Measurements from ENCODE around the gene HMCN1. TPM values are rescaled to one million over a fixed set of nuclear protein-coding genes. Genes with fewer than 3 reads are reported as not detected.
"Not testable (repeated sequence)": the region's sequence is repeated elsewhere in the genome, so short reads cannot be mapped to it uniquely, and the experiment has no call there.

Gene HMCN1
- total and polyA plus RNA-seq, 4 donors, result 3.2 to 149 (median 15.4) TPM

DNA sequence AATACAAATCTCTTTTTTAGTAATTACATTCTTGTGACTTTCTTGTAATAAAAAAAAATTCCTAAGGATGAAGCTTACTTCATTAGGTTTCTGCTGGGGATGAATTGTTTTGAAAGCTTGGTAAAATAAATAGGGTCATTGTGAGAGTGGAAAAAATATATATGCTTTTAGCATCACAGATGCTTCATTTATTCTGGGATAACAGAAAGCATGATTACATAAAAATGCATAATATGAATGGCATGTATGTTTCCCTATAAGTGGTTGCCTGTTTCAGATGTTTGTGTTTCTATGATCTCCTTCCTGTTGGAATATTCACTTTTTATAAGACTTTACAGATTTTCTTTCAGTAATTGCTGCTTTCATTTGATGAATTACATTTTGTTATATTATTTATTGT lies 42.3 kb downstream of the HMCN1 start:
- peaks cover 0 to 2% (median 0%) of the 10 kb centered on the region in 4 donors for H3K36me3 ChIP-seq (ENCODE audit: control insufficient read depth in 4 of 4, insufficient read depth in 4 of 4, low read length in 4 of 4)
- TF ChIP-seq, protein P1, sequence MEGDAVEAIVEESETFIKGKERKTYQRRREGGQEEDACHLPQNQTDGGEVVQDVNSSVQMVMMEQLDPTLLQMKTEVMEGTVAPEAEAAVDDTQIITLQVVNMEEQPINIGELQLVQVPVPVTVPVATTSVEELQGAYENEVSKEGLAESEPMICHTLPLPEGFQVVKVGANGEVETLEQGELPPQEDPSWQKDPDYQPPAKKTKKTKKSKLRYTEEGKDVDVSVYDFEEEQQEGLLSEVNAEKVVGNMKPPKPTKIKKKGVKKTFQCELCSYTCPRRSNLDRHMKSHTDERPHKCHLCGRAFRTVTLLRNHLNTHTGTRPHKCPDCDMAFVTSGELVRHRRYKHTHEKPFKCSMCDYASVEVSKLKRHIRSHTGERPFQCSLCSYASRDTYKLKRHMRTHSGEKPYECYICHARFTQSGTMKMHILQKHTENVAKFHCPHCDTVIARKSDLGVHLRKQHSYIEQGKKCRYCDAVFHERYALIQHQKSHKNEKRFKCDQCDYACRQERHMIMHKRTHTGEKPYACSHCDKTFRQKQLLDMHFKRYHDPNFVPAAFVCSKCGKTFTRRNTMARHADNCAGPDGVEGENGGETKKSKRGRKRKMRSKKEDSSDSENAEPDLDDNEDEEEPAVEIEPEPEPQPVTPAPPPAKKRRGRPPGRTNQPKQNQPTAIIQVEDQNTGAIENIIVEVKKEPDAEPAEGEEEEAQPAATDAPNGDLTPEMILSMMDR (IDR thresholded peaks at IDR 0.05; ENCODE audit: control extremely low read depth, extremely low read depth), result no peak
- no peak overlapping the region for H3K9ac ChIP-seq (ENCODE audit: insufficient read depth in 1 of 2, low read length in 2 of 2)
- DNase-seq (no peak), ATAC-seq (ENCODE audit: insufficient read depth, low FRiP score) (no peak)
- H3K27ac ChIP-seq (ENCODE audit: low read depth in 1 of 2, low read length in 1 of 2), result no peak overlapping the region
- no peak overlapping the region for H3K4me3 ChIP-seq
- no peaks in the 10 kb centered on the region for H3K4me1 ChIP-seq (ENCODE audit: control insufficient read depth in 5 of 5, insufficient read depth in 5 of 5, low read length in 5 of 5)
- no peaks in the 10 kb centered on the region for H3K27me3 ChIP-seq (ENCODE audit: control insufficient read depth in 3 of 3, insufficient read depth in 3 of 3, low read length in 2 of 3)
- no peaks in the 10 kb centered on the region for H3K9me3 ChIP-seq (ENCODE audit: control insufficient read depth in 4 of 4, insufficient read depth in 3 of 4, low read length in 3 of 4)

DNA sequence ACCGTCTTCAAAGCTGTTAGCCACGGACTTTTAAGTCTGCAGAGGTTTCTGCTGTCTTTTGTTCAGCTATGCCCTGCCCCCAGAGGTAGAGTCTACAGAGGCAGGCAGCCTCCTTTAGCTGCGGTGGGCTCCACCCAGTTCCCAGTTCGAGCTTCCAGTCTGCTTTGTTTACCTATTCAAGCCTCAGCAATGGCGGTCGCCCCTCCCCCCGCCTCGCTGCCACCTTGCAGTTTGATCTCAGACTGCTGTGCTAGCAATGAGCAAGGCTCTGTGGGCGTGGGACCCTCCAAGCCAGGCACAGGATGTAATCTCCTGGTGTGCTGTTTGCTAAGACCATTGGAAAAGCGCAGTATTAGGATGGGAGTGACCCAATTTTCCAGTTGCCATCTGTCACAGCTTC lies 49.7 kb downstream of the HMCN1 start:
- H3K4me1 ChIP-seq (ENCODE audit: control insufficient read depth in 5 of 5, insufficient read depth in 5 of 5, low read length in 5 of 5); H3K4me3 ChIP-seq: not testable (repeated sequence)
- WGBS, 2 donors, result 92 to 93% methylated on average over 10 of the region's 10 CpGs

DNA sequence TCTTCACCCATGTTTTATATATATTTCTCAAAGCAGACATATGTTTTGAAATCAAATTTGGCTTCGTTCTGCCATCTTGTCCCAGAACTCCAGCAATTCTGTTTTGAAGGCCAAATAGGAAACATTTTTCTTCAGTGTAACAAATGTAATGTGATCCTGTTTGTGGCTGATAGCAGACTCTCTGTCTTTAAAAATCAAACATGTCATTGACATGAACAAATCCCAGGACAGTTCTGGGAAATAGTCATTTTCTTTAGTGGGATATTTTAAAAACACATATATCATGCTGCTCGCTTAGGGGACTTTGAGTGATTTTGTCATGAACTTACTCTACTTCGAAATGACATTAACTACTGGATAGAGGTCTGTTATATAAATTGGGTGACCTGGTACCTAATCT lies 51.4 kb downstream of the HMCN1 start:
- no peaks in the 10 kb centered on the region for H3K27me3 ChIP-seq (ENCODE audit: control insufficient read depth in 3 of 3, insufficient read depth in 3 of 3, low read length in 2 of 3)
- no peak overlapping the region for H3K9ac ChIP-seq (ENCODE audit: insufficient read depth in 1 of 2, low read length in 2 of 2)
- peaks cover 0 to 2% (median 0%) of the 10 kb centered on the region in 4 donors for H3K9me3 ChIP-seq (ENCODE audit: control insufficient read depth in 4 of 4, insufficient read depth in 3 of 4, low read length in 3 of 4)
- H3K36me3 ChIP-seq (ENCODE audit: control insufficient read depth in 4 of 4, insufficient read depth in 4 of 4, low read length in 4 of 4), result no peaks in the 10 kb centered on the region
- WGBS, 2 donors, result 83 to 85% methylated on average over 3 of the region's 3 CpGs
- no peak for DNase-seq
- TF ChIP-seq, protein P1 (IDR thresholded peaks at IDR 0.05; ENCODE audit: control extremely low read depth, extremely low read depth), result no peak
- peaks cover 0 to 6% (median 2%) of the 10 kb centered on the region in 5 donors for H3K4me1 ChIP-seq (ENCODE audit: control insufficient read depth in 5 of 5, insufficient read depth in 5 of 5, low read length in 5 of 5)
- H3K4me3 ChIP-seq, result no peak overlapping the region
- ATAC-seq (ENCODE audit: insufficient read depth, low FRiP score), result no peak
- H3K27ac ChIP-seq (ENCODE audit: low read depth in 1 of 2, low read length in 1 of 2), result no peak overlapping the region

More for the DNA sequence above, 49.7 kb downstream of the HMCN1 start:
- not testable (repeated sequence) for DNase-seq; H3K9me3 ChIP-seq (ENCODE audit: control insufficient read depth in 4 of 4, insufficient read depth in 3 of 4, low read length in 3 of 4); ATAC-seq (ENCODE audit: insufficient read depth, low FRiP score); H3K27ac ChIP-seq (ENCODE audit: low read depth in 1 of 2, low read length in 1 of 2); H3K27me3 ChIP-seq (ENCODE audit: control insufficient read depth in 3 of 3, insufficient read depth in 3 of 3, low read length in 2 of 3); H3K9ac ChIP-seq (ENCODE audit: insufficient read depth in 1 of 2, low read length in 2 of 2); H3K36me3 ChIP-seq (ENCODE audit: control insufficient read depth in 4 of 4, insufficient read depth in 4 of 4, low read length in 4 of 4)

DNA sequence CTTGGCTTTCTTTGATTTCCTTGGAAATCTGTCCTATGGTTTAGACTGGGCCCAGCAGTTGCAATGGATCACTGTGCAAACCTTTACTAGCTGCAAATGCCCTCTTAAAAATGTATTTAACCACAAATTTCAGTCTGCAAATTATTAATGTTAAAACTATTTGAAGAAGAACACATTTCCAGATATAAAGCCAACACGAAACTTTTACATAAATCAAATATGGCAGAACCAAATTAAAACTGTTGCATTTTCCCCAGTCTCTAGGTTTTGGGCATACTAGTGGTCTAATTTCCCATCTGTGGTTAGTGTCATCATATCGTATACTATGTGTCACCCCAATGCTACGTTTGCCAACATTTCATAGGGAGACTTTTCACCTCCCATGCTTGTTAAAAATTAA lies 52.3 kb downstream of the HMCN1 start:
- no peak for ATAC-seq (ENCODE audit: insufficient read depth, low FRiP score)
- H3K9me3 ChIP-seq (ENCODE audit: control insufficient read depth in 4 of 4, insufficient read depth in 3 of 4, low read length in 3 of 4), result peaks cover 0 to 2% (median 0%) of the 10 kb centered on the region in 4 donors
- 90% methylated on average over 3 of the region's 3 CpGs for WGBS, 2 donors
- TF ChIP-seq, protein P1 (IDR thresholded peaks at IDR 0.05; ENCODE audit: control extremely low read depth, extremely low read depth), result no peak
- H3K4me3 ChIP-seq, result no peak overlapping the region
- no peaks in the 10 kb centered on the region for H3K36me3 ChIP-seq (ENCODE audit: control insufficient read depth in 4 of 4, insufficient read depth in 4 of 4, low read length in 4 of 4)
- no peak overlapping the region for H3K9ac ChIP-seq (ENCODE audit: insufficient read depth in 1 of 2, low read length in 2 of 2)
- H3K27ac ChIP-seq (ENCODE audit: low read depth in 1 of 2, low read length in 1 of 2), result no peak overlapping the region
- H3K4me1 ChIP-seq (ENCODE audit: control insufficient read depth in 5 of 5, insufficient read depth in 5 of 5, low read length in 5 of 5), result peaks cover 0 to 6% (median 2%) of the 10 kb centered on the region in 5 donors
- no peaks in the 10 kb centered on the region for H3K27me3 ChIP-seq (ENCODE audit: control insufficient read depth in 3 of 3, insufficient read depth in 3 of 3, low read length in 2 of 3)
- DNase-seq, result no peak

Data from lung (tissue), 12 donors.